NCI-H2081 treated with DMSO at 0.1 percent for 48 hours (cell line): Measurements from ENCODE around the gene RPL38.
A peak's percentile ranks its signal among the peaks of the same experiment; 100 is the strongest.

Experiments
- DNase-seq: peaks from one replicate; lab custom pipeline; 2025; lab: John Stamatoyannopoulos, UW

Gene RPL38

GRCh38 chr17:74203439-74204240 is at the start of gene RPL38:
Gene RPL38, plus strand, starts transcription at chr17:74203678. Its CDS starts 278 bp downstream, at chr17:74203956.
- peak; percentile 94 for DNase-seq

- no peak for DNase-seq
Observed at GRCh38 chr17:74153821-74154430, 49.6 kb upstream of the RPL38 start.

- DNase-seq: no peak
Observed at GRCh38 chr17:74156878-74157277, 46.6 kb upstream of the RPL38 start.

- no peak for DNase-seq
Observed at GRCh38 chr17:74157366-74157765, 46.1 kb upstream of the RPL38 start.

GRCh38 chr17:74158761-74159160 is 44.7 kb upstream of the RPL38 start:
- no peak for DNase-seq

GRCh38 chr17:74159226-74159840 is 44.1 kb upstream of the RPL38 start:
- DNase-seq: no peak

DNA sequence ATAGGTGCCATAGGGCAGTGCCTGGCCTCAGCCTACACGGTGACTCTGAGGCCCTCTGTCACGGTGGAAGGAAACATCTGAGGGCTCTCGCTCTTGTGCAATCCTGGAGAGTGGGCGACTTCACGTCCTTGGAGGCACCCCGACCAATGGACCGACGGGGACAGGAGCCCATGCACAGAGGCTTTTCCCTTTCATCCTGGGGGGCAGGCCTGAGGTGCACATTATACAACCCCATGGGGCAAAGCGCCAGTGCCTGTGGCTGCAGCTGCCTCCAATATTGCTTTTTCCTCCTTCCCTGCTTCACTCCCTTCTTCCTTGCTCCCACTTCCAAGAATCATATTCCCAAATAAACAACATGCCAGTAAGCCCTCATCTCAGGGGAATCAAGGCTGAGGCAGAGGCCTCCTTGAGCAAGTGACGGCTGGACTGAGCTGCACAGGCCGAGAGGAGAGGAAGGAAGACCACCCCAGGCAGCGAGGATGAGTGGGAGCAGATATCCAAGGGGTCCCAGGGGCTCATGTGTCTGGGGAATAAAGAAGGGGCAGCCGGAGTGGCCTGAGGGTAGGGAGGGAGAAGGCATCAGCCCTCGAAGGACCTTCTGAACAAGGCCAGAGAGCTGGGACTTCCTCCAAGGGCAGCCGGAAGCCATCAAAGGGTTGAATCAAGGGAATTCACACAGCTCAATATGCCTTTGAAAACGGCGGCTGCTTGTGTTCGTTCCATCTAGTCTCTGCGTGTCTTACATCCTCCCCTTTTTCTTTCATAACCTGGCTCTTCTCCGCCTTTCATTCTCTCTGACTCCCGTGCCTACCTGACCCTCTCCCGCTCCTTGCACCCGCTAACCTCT is 42.6 kb upstream of the RPL38 start:
- DNase-seq: no peak

GRCh38 chr17:74161503-74161875 is 42.0 kb upstream of the RPL38 start:
- DNase-seq: no peak

DNA sequence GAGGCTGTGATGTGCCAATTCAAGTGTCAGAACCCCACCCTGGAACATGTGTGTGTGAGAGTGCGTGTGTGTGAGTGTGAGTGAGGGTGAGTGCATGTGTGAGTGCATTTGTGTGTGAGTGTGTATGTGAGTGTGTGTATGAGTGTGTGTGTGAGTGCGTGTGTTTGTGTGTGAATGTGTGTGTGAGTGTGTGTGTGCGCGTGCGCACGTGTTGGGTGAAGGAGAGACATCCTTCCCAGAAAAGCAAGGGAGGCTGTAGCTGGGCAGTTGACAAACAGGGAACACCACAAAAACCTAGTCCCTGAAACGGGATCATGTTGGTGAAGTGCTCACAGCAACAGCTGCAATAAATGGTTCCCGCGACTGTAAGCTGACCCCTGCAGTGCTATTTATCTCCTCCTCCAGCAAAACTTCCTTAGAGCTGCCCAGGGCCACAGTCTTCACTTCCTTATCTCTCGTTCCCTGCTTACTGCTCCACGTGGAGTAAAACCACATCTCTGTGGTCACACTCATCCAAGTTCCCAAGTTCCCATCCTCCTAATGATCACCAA is 40.1 kb upstream of the RPL38 start:
- DNase-seq: no peak

DNA sequence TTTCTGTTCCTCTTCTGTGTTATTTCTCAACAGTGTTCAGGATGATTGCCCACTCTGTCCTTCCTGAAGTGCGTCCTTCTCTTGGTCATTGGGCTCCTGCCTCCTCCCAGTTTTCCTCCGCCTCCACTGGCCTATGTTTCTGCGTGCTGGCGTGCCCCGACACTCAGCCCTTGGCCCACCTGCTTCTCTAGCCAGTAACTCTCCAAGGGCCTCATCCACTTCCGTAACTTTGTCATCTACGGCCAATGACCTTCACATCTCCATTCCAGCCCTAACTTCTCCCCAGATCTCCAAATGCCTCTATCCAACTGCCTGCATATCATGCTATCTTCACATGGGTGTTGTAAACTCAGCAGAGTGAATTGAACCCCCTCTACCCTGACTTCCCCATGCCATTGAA is 39.6 kb upstream of the RPL38 start:
- DNase-seq: no peak

DNA sequence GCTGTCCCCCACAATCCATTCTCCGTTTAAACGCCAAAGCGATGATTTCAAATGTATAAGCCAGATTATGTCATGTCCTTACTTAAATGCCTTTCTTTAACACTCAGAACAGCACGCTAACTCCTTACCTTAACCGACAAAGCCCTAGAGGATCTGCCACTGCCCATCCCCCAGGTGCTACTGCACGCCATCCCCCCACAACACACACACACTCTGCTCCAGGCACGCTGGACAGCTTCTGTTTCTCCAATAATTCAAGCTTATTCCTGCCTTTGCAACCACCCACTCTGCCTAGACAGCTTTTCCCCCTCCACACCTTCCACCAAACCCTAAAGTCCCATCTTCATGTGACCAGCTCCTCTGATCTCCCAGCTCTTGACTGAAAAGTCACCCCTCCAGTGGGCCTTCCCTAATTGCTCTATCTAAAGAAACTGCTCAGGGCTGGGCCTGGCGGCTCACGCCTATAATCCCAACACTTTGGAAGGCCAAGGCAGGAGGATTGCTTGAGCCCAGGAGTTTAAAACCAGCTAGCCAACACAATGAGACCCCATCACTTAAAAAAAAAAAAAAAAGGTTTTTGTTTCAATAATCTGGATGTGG is 38.9 kb upstream of the RPL38 start:
- DNase-seq: no peak

- no peak for DNase-seq
Observed at GRCh38 chr17:74165797-74166365, 37.6 kb upstream of the RPL38 start.

DNA sequence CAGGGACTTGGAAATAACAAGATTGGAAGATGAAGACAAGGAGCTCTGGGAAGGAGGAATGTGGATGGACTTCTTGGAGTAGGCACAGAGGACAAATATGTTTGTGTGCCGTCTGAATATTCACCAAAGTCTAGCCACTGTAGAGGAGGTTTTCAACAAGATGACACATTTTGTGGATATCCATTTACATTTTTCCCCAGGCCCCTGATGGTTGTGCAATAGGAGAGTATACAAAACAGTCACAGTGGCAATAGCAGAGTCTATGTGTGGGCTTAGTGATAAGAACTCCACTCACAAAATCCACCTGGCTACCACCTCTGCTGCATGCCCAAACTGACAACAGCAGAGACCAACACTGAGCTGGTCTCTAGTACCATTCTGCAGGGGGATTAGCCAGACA is 32.6 kb upstream of the RPL38 start:
- no peak for DNase-seq

GRCh38 chr17:74172700-74173099 is 30.8 kb upstream of the RPL38 start:
- no peak for DNase-seq

- no peak for DNase-seq
Observed at GRCh38 chr17:74176546-74177001, 26.9 kb upstream of the RPL38 start.

GRCh38 chr17:74177018-74177450 is 26.4 kb upstream of the RPL38 start:
- no peak for DNase-seq

- DNase-seq: no peak
Observed at GRCh38 chr17:74179576-74179975, 23.9 kb upstream of the RPL38 start.

- DNase-seq: no peak
Observed at GRCh38 chr17:74180336-74180735, 23.1 kb upstream of the RPL38 start.

DNA sequence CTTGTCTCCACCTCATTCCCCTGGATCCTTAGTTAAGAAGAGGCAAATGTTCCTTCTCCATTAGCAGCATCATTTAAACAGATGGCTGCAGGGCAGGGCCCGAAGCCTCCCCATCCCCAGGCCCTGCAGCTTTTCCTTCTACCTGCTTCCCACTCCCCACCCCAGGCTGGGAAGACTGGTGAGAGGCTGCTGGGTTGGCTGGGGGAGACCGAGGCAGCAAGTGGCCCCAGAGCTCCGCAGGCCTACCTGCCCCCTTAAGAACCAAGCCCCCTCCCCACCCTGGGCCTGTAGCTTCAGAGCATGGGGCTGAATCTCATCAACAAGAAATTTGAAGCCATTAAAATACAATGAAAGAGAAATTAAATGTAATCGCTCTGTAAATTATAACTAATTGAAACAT is 22.1 kb upstream of the RPL38 start:
- DNase-seq: no peak

- DNase-seq: peak; percentile 39
Observed at GRCh38 chr17:74182041-74182723, 21.3 kb upstream of the RPL38 start.

- DNase-seq: no peak
Observed at GRCh38 chr17:74183411-74183810, 20.1 kb upstream of the RPL38 start.
